NCI-H1694 treated with DMSO at 0.1 percent for 48 hours (cell line): ENCODE measurements around the gene CEP55.

ENCODE experiments used
- DNase-seq: peaks from one replicate; lab custom pipeline; 2025; lab: John Stamatoyannopoulos, UW

The CEP55 gene

DNA sequence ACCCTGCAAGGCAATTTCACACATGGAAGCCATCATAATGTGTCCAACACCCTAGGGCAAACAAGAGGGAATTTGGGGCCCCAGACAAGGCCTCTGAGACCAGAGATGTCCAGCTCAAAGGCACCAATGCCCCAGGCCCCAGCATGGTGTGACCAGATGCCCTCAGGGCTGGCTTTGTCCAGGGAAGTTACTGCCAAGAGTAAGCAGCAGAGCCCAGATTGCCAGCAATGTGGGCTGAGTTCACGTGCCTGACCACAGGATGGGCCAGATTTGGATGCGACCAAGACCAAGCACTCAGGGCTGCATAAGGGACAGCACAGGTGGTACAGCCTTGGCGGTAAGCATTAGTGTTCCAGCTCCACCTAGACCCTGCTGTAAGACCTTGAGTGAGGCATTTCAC is 27.0 kb upstream of the CEP55 start:
- DNase-seq: no peak

DNA sequence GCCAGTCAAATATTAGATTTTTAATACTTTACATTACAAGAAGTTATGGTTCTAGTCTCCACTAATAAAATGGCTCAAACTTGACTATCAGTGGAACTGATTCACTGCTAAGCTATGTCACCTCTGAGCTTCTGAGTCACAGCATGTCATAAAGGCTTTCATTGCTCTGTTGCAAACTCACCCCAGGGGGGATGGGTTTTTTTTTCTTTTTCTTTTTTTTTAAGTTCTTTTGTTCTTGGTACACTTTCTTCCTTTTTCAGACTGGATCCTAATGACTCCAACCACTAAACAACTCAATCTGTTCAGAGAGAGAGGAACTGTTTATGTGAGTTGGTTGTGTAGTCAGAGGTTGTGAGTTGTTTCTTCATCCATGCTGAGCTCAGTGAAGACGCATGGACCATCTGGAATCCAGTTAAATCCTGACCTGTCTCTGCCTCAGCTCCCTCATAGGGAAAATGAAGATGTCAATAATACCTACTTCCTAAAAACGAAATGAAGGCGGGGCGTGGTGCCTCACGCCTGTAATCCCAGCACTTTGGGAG is 25.2 kb upstream of the CEP55 start:
- no peak for DNase-seq

- no peak for DNase-seq
Observed at GRCh38 chr10:93473161-93473560, 23.3 kb upstream of the CEP55 start.

DNA sequence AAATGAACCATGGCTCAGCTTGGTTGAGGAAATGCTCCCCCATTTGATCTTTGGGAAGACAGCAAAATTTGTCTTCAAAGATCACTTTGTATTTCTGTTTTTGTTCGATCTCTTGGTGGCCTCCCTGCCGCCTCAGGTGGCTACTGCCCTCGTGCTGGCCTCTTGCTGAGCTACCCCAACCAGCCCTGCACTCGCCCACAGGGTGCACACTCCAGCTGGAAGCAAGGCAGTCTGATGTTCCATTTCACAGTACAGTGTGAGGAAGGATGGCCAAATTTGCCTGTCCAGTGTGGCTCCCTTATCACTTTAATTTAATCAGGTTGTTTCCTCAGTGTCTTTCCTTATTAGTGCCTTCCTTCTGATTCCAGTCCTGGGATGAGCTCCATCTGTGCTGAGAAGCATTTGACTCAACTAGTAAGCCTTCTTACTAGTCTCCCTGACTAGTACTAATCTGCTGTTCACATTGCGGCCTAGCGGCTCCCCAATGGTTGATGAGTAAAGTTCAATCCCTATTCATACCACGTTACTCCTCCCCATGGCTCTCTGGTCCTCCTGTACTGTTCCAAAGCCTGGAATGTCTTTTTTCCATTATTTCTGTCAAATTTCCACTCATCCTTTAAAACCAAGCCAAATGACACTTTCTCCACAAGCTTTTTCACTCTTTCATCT is 22.5 kb upstream of the CEP55 start:
- DNase-seq: no peak

DNA sequence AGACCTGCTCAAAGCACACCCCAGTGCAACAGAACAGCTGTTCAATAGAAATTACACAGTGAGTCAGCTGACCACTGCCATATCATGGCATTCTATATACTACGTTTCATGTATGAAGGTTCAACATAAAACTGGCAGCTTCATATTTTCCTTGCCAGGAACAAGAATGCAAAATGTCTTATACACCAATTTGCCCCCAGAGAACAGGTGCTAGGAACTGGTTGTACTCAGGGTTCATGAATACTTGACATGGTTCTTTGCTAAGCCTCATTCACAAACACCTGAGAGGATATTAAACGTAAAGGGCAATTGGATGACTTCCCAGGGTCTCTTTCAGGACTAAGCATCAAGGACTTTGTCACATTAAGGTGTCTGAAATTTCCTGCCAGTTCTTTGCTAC is 21.2 kb upstream of the CEP55 start:
- DNase-seq: no peak

DNA sequence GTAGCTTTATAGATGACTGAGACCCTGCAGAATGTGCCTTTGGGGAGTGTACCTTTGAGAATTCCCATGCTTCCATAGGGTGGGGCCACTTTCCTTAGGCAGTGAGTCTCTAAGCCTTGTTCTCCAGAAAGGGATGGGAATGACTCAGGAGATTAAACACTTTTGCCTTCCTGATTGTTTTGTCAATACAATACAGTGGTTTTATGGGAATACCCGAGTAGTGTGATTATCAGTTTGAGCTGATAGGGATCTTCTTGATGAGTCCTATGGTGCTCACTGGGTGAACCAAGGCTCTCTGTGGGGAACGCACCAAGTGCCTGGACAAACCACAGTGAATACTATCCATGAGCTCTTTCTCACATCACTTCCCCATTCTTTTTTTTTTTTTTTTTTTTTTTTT is 20.5 kb upstream of the CEP55 start:
- DNase-seq: no peak

DNA sequence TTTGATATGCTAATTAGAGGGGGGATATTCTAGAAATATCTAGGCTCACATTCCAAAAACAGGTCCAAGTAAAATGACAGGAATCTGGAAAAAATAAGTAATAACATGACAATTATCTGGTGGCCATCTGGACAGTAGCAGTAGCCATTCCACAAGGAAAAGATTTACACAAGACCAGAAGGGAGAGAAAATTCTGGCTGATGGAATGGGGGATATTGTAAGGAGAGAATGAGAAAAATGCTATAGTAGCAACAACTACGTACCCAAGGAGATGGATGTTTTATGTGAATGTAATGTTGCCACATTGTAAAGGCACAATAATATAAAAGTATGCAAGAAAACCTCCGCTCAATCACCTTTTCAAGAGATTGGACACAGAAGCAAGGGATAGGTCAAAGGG is 19.7 kb upstream of the CEP55 start:
- DNase-seq: no peak

- DNase-seq: no peak
Observed at GRCh38 chr10:93478873-93479272, 17.5 kb upstream of the CEP55 start.

GRCh38 chr10:93481637-93482144 is 14.7 kb upstream of the CEP55 start:
- DNase-seq: no peak

- peak; percentile 55 for DNase-seq
Observed at GRCh38 chr10:93482145-93482834, 14.1 kb upstream of the CEP55 start, which contains the start of gene MYOF. TSS of gene MYOF (minus strand) at chr10:93482334. CDS start at chr10:93482194, 140 bp downstream.

- DNase-seq: no peak
Observed at GRCh38 chr10:93485690-93486089, 10.7 kb upstream of the CEP55 start.

- no peak for DNase-seq
Observed at GRCh38 chr10:93488956-93489528, 7.4 kb upstream of the CEP55 start.

GRCh38 chr10:93491602-93492121 is 4.8 kb upstream of the CEP55 start:
- DNase-seq: no peak

GRCh38 chr10:93493162-93493561 is 3.2 kb upstream of the CEP55 start:
- no peak for DNase-seq

- DNase-seq: no peak
Observed at GRCh38 chr10:93494494-93494893, 1.9 kb upstream of the CEP55 start.

- DNase-seq: peak; percentile 16
Observed at GRCh38 chr10:93495654-93496321, 624 bp upstream of the CEP55 start.

DNA sequence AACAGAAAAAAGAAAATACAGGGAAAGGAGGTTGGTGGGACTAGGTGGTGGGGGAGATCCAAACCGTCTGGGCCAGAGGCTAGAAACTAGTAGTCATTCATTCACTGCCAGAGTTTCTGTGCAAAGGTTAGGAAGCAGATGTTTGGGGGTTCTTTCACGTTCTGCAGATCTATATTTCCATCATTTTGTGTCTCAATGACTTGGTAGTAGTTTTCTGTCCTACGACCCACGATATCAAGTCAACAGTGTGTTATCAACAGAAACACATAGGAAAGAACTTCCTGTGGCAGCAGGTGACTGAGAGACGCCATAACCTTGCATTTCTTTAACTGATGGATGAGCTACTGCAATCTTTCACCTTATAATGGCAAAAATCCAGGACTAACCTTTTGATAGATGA is 1.8 kb downstream of the CEP55 start:
- no peak for DNase-seq

DNA sequence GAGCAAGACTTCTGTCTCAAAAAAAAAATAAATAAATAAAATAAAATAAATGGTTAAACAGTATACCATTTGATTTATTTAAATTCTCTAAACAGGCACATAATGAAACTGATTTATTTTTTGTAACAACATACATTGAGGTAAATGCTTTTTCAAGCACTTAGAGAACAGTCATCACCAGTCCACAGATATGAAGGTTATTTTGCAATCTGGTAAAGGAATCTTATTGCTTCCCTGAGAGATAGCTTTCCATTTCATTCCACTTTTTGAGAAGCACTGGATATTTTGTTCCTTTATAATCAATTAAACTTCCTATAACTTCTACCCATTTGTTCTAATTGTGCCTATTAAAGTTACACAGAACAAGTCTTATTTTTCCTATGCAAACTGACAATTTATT is 5.2 kb downstream of the CEP55 start:
- no peak for DNase-seq

GRCh38 chr10:93503075-93503474 is 6.7 kb downstream of the CEP55 start:
- no peak for DNase-seq

DNA sequence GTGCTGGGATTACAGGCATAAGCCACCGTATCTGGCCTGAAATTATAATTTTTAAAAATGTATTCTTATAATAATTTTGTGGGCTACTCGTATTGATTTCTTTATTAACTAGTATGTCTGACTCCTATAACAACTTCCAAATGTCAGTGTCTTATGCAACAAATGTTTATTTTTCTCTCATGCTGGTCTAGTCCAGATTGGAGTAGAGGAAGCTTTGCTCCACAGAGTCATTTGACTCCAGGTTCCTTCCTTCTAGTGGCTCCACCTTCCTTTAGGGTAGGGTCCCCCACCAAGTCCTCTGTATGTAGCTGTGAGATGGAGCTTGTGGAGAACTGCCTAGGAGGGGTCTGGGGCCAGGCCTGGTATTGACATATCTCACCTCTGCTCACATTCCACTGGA is 8.7 kb downstream of the CEP55 start:
- DNase-seq: no peak

DNA sequence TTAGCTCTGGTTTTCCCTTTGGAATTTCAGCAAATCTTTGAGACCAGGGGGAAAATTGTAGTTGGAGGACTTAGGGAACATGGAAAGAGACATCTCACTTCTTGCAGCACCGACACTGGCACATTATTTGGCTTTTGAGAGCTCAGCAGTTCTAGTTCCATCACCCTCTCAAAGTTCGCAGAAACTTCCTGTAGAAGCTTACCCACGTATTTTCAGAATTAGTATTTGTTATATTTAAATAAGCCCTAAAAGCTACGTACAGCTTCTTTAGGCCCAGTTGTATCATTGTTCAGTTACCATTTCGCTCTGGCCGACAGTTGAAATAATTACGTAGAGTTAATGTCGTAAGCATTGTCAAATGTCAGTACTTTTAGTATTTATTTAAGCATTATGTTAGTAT is 13.4 kb downstream of the CEP55 start:
- no peak for DNase-seq

DNA sequence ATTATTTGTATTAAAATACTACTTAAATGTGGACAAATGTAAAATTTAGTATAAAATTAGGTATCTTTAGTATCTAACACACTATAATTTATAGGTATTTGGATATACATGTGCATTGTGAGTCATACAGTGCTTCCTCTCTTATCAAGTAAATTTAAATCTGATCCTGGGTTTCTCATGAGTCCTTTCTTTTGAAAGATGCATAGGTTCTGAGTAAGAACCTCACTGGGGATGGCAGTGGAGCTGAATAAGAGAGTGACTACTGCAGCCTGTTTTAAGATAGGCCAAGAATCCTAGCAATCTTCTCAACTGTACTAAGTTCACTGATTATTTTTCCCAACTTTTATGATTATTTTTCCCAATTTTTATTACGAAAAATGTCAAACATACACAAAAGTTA is 16.2 kb downstream of the CEP55 start:
- no peak for DNase-seq
